ENCODE results near the gene EIF2S3.
"Not testable (repeated sequence)": the region's sequence is repeated elsewhere in the genome, so short reads cannot be mapped to it uniquely, and the experiment has no call there.

EIF2S3 gene

DNA sequence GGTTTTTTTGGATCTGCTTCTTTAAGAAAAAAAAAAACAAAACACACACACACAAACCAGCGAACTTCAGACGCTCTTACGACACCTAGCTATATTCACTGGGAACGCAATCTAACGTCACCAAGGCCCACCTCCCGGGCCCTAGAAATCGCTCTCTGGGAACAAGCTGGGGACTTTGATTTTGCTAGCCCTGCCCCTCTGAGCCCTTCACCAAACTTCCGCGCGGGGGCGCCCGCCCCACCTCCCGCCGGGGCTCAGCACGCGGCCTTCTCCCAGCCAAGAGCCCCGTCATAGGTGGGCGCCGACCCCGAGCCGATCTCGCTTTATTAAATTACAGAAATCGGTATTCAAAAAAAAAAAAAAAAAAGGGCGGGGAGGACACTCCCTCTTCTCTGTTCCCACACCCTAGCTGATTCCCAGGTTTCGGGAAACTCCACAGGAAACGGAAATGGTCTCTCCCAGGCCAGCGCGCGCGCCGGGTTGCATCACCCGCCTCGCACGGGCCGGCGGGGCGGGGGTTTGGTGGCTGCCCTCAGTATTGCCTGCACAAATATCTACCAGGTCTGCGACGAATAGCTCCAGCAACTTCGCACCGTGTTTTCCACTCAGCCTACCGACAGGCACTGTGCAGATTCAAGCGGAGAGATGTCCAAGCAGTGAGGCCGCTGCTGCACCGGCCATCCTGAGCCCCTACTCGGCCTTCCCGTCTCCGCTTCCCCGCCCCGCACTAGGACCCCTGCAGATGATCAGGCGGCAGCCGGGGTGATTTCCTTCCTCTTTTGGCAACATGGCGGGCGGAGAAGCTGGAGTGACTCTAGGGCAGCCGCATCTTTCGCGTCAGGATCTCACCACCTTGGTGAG is at the start of gene EIF2S3:
Gene EIF2S3, plus strand, starts transcription at position 775 of the 861 bp plus-strand sequence. Its CDS starts 13 bp downstream, at position 788.
- DNase-seq: peak; percentile 78 to 84

- DNase-seq: no peak
Measured at GRCh38 chrX:24005028-24005427, 49.7 kb upstream of the EIF2S3 start.

GRCh38 chrX:24005867-24006266 is 48.9 kb upstream of the EIF2S3 start:
- DNase-seq: no peak

GRCh38 chrX:24012266-24012665 is 42.5 kb upstream of the EIF2S3 start:
- DNase-seq: no peak

DNA sequence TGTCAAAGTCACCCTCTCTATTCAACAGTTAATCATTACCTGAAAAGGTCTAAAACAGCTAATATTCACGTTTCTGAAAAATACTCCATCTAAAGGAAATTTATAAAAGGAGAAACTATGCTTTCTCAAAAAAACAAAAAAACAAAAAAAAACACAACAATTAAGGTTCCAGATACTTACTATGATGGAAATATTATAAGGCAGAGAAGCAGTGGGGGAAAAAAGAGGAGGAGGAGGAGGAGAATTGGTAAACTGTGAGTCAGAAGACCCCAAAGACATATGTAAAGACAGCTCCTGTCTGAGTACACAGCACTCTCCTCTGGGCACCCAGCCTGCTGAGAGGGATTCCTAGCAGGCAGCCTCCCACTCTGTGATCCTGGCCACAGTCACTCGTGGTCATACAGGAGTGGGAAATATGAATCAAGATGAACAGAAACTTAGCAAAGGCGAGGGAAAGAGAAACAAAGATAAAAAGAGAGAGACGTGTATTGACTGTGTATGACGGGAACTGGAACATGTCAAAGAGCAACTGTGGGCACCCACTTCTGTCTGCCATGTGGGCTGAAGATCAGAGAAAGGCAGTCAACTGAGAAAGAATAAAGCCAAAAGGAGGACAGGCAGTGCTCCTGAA is 40.3 kb upstream of the EIF2S3 start:
- DNase-seq: peak; percentile 52 to 62

DNA sequence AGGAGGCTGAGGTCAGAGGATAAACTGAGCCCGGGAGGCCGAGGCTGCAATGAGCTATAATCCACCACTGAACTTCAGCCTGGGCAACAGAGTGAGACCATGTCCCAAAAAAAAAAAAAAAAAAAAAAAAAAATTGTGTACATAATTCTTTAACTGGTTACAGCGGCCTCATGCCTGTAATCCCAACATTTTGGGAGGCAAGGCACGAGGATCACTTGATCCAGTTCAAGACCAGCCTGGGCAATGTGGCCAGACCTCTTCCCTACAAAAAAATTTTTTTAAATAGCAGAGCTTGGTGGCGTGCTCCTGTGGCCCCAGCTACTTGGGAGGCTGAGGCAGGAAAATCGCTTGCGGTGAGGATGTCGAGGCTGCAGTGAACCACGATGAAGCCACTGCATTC is 37.1 kb upstream of the EIF2S3 start:
- DNase-seq: no peak

DNA sequence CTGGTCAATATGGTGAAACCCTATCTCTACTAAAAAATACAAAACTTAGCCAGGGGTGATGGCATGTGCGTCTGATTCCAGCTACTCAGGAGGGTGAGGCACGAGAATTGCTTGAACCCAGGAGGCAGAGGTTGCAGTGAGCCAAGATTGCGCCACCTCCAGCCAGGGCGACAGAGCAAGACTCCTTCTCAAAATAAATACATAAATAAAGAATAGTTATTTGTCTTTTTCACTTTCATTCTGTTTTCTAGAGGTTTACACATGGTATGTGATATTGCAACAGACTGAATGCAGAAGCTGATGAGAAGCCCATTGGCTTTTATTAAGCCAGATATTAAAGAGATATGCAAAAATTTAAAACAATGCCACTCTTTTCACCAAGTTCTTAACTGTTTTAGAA is 35.9 kb upstream of the EIF2S3 start:
- no peak for DNase-seq

DNA sequence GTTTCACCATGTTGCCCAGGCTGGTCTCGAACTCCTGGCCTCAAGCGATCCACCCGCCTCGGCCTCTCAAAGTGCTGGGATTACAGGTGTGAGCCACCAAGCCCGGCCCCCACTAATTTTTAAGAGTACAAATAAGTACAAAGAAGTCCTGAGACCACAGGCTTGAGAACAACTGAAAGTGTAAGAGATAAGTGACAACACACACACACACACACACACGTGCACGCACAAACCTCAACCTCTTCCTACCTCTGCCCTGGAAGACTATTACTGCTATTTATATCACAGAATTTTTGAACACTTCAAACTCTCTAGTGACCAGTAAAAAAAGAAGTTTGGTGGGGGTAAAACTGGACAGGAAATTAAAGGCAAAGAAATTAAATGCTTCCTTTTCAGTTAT is 35.3 kb upstream of the EIF2S3 start:
- DNase-seq: no peak

- DNase-seq: no peak
Measured at GRCh38 chrX:24020306-24020876, 34.4 kb upstream of the EIF2S3 start.

DNA sequence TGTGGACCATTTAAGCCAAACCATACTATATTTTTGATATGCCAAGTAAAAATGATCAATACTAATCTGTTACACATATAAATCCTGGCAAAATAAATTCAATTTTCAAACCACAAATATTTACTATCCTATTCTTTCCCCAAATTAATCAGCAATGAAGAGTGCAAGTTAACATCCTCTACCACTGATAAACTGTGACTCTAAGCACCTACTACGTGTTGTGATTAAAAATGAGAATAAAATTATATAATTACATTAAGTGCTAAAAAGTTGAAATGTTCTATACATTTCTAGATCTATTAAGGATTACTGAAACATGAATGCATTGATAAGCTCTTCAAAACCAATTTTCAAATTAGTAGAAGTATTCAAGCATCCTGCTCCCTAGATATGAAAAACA is 31.2 kb upstream of the EIF2S3 start:
- no peak for DNase-seq

- no peak for DNase-seq
Measured at GRCh38 chrX:24023972-24024669, 30.6 kb upstream of the EIF2S3 start.

DNA sequence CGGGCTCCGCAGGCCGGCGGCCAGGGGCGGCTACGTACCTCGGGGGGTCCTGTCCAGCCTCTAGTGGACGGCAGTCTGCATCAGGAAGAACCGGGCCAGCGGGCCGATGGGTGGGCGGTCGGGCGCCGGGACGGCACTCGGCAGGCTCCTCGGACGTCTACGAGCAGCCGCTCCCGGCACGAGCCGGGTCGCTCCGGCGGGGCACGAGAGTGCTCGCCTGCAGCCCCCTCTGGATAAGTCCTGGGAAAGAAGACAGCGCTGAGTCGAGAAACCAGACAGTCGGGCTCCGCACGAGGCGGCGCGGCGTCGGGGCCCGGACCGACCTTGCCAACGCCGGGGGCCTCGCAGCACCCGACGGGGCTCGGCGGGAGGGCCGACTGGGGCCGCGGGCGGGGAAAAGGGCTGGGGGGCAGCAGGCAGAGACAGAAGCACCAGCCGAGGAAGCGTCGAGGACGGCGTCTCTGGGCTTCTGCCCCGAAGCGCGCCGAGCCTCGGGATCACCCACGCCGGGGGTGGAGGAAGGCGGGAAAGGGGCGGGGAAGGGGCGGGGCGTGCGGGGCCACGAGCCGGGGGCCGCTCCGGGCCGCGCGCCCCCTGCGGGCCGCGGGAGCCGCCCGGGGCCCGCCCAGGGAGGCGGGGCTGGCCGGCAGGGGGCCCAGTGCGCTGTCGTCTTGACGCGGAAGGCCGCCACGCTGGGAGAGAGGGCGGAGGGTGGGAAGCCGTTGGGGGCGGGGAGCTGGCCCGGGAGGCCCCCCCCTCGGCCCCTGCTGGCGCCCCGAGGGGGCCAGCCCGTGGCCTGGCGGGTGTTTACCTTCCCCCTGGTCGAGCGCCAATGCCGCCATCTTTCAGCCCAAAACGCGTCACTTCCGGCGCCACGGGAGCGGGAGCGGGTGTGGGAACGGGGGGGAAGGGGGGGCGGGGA is 29.7 kb upstream of the EIF2S3 start:
- peak; percentile 77 to 80 for DNase-seq

GRCh38 chrX:24025741-24026403 is 28.9 kb upstream of the EIF2S3 start:
- DNase-seq: no peak

DNA sequence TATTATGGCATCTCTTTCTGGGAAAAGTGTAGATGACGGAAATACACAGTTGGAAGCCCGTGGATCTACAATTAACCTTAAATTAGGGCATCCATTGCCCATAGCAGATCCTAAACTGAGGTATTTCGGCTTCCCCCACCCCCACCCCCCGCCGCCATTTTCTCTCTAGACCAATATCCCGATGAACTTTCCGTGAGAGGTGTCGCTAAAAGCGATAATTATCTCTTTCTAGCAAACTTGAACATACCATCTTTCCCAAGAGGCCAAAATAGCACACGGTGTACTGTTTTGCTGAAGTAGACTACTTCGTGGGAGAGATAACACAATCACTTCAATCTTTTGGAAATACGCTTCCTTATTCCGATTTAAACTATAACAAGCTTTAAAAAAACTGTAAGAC is 28.3 kb upstream of the EIF2S3 start:
- DNase-seq: no peak

DNA sequence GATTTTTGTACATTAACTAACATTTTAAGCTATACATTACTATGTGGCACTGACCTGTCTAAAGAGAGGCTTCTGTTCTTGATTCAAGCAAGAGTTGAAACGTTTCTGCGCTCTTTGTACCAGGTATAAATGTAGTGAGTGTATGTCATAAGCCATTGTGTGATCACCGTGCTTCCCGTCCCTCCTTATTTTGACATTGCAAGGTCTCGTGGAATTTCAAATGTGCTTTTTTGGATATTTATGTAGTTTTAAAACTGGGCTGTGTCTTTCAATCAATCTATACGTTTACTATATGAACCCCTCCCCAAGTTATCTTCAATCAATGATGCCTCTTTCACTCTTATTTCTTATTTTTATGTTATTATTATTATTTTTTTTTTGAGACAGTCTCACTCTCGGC is 27.7 kb upstream of the EIF2S3 start, which contains the start of gene KLHL15:
Gene KLHL15, minus strand, starts transcription at position 101 of the 400 bp plus-strand sequence. CDS start 20,493 bp downstream, outside the sequence.
- no peak for DNase-seq

DNA sequence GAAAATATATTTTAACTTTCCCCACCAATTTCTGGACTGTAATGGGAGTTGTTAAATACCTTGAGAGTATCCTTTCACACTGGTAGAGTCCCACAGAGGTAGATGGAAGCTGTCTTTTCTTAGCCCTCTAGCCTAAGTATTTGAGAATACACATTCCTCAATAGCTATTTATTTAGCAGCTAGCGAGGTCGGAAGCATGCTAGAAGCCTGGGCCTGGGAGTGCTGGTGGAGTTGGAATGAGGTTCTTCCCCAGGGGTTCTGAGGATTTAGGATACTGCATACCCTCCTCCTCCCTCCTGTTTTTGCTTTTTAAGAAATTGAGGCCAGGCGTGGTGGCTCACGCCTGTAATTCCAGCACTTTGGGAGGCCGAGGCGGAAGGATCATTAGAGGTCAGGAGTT is 26.8 kb upstream of the EIF2S3 start:
- DNase-seq: no peak

DNA sequence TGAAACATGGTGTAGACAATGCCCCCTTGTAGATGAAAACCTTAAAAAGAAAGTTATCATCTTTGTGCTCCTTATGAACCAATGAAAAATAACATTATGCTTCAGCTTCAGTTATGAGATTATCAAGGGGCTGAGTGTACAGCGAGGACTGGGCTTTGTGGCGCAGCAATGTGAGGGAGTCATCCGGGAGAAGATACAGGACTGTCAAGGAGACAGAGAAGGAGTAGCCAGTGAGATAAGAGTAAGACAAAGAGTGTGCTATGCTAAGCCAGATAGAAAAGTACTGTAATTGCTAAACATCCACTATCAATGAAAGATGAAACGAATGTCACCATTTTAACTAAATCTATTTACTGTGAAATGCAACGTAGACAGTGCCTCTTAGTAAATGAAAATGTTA is 24.2 kb upstream of the EIF2S3 start:
- no peak for DNase-seq

DNA sequence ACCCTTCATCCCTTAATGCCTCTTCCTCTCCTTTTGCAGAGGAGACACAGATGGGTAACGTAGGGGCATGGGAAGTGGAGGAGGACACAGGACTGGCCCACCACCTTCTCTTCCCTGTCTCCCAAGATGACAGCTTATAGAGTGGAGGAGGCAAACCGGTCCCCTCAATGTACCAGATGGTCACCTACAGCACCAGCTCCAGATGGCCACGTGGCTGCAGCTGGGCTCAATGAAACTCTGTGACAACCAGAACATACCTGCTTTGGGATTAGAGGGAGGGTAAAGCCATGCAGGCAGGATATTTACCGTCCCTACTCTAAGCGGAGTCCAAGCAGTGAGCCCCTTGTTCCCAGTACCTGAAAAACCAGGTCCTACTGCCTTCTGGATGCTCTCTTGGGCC is 20.3 kb upstream of the EIF2S3 start:
- DNase-seq: no peak

GRCh38 chrX:24037729-24038128 is 17.0 kb upstream of the EIF2S3 start:
- DNase-seq: no peak

- not testable (repeated sequence) for DNase-seq
Measured at GRCh38 chrX:24046060-24046459, 8.7 kb upstream of the EIF2S3 start.

- DNase-seq: not testable (repeated sequence)
Measured at GRCh38 chrX:24049643-24050042, 5.1 kb upstream of the EIF2S3 start.
